ENCODE data around the gene ERCC6. TPM values are rescaled to one million over a fixed set of nuclear protein-coding genes. Genes with fewer than 3 reads are reported as not detected.

The ERCC6 gene
- 10 to 100 TPM; 16.0 to 34.0 (median 22.4) TPM for total RNA-seq

DNA sequence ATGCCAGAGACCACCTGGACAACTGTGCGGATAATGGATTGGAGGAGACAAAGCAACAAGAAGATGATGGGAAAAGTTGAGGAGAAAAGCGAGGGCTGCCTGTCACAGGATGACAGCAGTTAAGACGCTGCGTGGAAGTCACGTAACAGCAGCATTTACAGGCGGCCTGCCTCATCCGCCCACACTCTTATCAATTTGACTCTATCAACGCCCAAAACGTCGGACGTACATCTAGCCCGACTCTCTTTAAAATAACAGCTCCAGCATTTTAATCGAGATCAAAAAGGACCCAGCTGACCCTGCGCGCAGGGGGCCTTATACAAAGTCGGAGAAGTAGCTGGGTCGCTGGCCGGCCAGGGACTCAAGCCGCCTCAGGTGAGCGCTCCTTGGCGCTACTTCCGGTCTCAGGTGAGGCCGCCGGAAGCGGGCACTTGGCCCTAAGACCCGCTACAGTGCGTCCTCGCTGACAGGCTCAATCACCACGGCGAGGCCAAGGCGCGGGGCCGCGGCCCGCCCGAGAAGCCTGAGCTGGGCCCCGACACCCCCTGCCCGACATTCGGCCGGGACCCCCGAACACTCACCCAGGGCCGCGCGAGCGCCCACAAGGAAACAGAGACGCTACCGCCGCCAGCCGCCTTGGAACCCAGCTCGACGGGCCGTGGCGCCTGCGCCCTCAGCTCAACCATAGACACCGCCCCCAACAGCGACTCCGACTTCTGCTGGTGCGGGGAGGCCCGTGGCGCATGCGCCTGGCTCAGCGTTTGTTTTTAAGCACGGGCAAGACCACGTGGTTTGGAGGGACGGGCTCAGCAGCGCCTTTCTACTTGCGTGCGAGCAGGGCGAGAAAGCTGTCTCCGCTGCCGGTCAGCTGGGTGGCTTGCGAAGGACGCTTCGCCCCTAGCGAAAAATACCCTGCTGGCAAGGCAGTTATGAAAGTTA, at the start of gene ERCC6:
TSS of gene ERCC6 (minus strand) at position 741 of the 939 bp plus-strand sequence.
- TF ChIP-seq, protein P1, sequence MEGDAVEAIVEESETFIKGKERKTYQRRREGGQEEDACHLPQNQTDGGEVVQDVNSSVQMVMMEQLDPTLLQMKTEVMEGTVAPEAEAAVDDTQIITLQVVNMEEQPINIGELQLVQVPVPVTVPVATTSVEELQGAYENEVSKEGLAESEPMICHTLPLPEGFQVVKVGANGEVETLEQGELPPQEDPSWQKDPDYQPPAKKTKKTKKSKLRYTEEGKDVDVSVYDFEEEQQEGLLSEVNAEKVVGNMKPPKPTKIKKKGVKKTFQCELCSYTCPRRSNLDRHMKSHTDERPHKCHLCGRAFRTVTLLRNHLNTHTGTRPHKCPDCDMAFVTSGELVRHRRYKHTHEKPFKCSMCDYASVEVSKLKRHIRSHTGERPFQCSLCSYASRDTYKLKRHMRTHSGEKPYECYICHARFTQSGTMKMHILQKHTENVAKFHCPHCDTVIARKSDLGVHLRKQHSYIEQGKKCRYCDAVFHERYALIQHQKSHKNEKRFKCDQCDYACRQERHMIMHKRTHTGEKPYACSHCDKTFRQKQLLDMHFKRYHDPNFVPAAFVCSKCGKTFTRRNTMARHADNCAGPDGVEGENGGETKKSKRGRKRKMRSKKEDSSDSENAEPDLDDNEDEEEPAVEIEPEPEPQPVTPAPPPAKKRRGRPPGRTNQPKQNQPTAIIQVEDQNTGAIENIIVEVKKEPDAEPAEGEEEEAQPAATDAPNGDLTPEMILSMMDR (IDR thresholded peaks at IDR 0.05), result peak in 1 of 5 experiments; percentile 20
- TF ChIP-seq EP300 (IDR thresholded peaks at IDR 0.05; ENCODE audit: low read depth) (no peak), POLR2A (IDR thresholded peaks at IDR 0.05) (peak; percentile 84), POLR2AphosphoS5 (IDR thresholded peaks at IDR 0.05) (peak; percentile 56 to 85 (median 81))
- H3K27me3 ChIP-seq, result peaks cover 4% of the 10 kb centered on the region
- 2 to 16% methylated on average over 5 to 54 of the region's 75 CpGs for WGBS, 2 donors (ENCODE audit: low coverage in 1 of 2)
- H3K36me3 ChIP-seq, result no peaks in the 10 kb centered on the region
- intact Hi-C loops (cut with DNase I; ENCODE audit: low total_unique reads) (no loop called here), in situ Hi-C loops (cut with MboI; ENCODE audit: low pct_ligation_motif_present in 1 of 4, low pct_unique_long_range_greater_than_20kb in 1 of 4, low sequenced_read_pairs in 3 of 4) (loop anchor here in 1 of 4 donors (25.0 kb wide), 1 partner anchor 1074 kb away; the partner anchor contains the start of gene SGMS1)
- DNase-seq, result peak; percentile 98
- no peaks in the 10 kb centered on the region for H3K9me3 ChIP-seq
- peak within 1 kb of the TSS; percentile 64 to 82 (median 72) for H3K4me3 ChIP-seq
- peaks cover 7 to 24% (median 14%) of the 10 kb centered on the region in 4 donors for H3K4me1 ChIP-seq
- H3K27ac ChIP-seq, result peak within 1 kb of the TSS; percentile 85 to 94 (median 92)

DNA sequence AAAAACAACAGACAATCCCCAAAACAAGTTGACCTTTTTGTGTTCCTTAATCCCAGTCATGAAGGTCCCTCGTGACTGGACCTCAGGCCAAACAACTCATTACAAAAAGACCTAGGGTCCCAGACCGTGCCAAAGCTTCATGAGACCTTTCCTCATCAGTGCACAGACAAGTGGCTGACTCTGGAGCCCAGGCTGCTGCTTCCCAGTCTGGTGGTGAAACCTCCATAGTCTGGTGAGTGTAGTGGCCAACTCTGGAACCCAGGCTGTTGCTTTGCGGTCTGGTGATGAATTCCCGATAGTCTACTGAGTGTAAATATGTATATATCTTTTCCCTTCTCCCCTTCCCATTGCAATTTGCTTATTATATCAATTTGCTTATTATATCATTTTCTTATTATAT, 49.1 kb upstream of the ERCC6 start:
- H3K4me3 ChIP-seq, result no peak overlapping the region
- no peaks in the 10 kb centered on the region for H3K4me1 ChIP-seq
- WGBS, 2 donors (ENCODE audit: low coverage in 1 of 2), result 72 to 88% methylated on average over 3 to 4 of the region's 4 CpGs
- no peak for DNase-seq
- no peak for TF ChIP-seq POLR2A (IDR thresholded peaks at IDR 0.05)
- no peak for TF ChIP-seq EP300 (IDR thresholded peaks at IDR 0.05; ENCODE audit: low read depth)
- no peak for TF ChIP-seq POLR2AphosphoS5 (IDR thresholded peaks at IDR 0.05)
- TF ChIP-seq, protein P1 (IDR thresholded peaks at IDR 0.05), result no peak
- in situ Hi-C loops (cut with MboI; ENCODE audit: low pct_ligation_motif_present in 1 of 4, low pct_unique_long_range_greater_than_20kb in 1 of 4, low sequenced_read_pairs in 3 of 4) (loop anchor here in 2 of 4 donors (25.0 kb wide), 1 partner anchor 624 kb away; no protein-coding TSS in a partner anchor), intact Hi-C loops (cut with DNase I; ENCODE audit: low total_unique reads) (no loop called here)
- peaks cover 9% of the 10 kb centered on the region for H3K27me3 ChIP-seq
- no peaks in the 10 kb centered on the region for H3K9me3 ChIP-seq
- H3K36me3 ChIP-seq, result no peaks in the 10 kb centered on the region
- no peak overlapping the region for H3K27ac ChIP-seq

- Histone ChIP-seq H3K36me3 (no peaks in the 10 kb centered on the region), H3K4me1 (no peaks in the 10 kb centered on the region), H3K27me3 (peaks cover 4% of the 10 kb centered on the region), H3K4me3 (no peak overlapping the region), H3K27ac (no peak overlapping the region), H3K9me3 (no peaks in the 10 kb centered on the region)
- intact Hi-C loops (cut with DNase I; ENCODE audit: low total_unique reads), result no loop called here
- in situ Hi-C loops (cut with MboI; ENCODE audit: low pct_ligation_motif_present in 1 of 4, low pct_unique_long_range_greater_than_20kb in 1 of 4, low sequenced_read_pairs in 3 of 4), result loop anchor here in 2 of 4 donors (25.0 kb wide), 1 partner anchor 627 kb away; no protein-coding TSS in a partner anchor
- no peak for DNase-seq
- TF ChIP-seq POLR2A (IDR thresholded peaks at IDR 0.05) (no peak), POLR2AphosphoS5 (IDR thresholded peaks at IDR 0.05) (no peak)
Measured at GRCh38 chr10:49585387-49585786, 46.5 kb upstream of the ERCC6 start.

DNA sequence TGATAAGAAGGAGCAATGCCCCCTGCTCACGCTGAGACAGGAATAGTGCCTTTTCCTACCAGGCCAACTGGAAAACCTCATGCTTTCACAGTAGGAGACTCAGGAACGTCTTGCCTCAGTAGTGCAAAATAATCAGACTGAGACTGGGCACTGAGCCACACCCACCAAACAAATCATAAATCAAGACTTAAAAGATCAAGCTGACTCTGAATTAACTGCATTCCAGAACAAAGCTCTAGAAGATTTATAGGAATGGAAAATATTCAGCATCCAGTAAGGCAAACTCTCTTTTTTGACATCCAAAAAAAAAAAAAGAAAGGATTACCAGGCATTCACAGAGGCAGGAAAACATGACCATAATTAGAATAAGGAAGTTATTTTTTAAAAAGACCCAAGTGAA, 40.7 kb upstream of the ERCC6 start:
- Histone ChIP-seq H3K27ac (no peak overlapping the region), H3K27me3 (no peaks in the 10 kb centered on the region), H3K36me3 (no peaks in the 10 kb centered on the region), H3K9me3 (no peaks in the 10 kb centered on the region), H3K4me1 (no peaks in the 10 kb centered on the region), H3K4me3 (no peak overlapping the region)
- TF ChIP-seq POLR2AphosphoS5 (IDR thresholded peaks at IDR 0.05) (peak in 1 of 3 donors; percentile 20), POLR2A (IDR thresholded peaks at IDR 0.05) (no peak)
- DNase-seq, result no peak
- intact Hi-C loops (cut with DNase I; ENCODE audit: low total_unique reads), result no loop called here
- in situ Hi-C loops (cut with MboI; ENCODE audit: low pct_ligation_motif_present in 1 of 4, low pct_unique_long_range_greater_than_20kb in 1 of 4, low sequenced_read_pairs in 3 of 4), result loop anchor here in 2 of 4 donors (25.0 kb wide), 1 partner anchor 633 kb away; no protein-coding TSS in a partner anchor
- WGBS, 2 donors (ENCODE audit: low coverage in 1 of 2), result 36% methylated on average over 2 of the region's 2 CpGs; no CpG with 5 or more reads in 1 of the 2 donors

DNA sequence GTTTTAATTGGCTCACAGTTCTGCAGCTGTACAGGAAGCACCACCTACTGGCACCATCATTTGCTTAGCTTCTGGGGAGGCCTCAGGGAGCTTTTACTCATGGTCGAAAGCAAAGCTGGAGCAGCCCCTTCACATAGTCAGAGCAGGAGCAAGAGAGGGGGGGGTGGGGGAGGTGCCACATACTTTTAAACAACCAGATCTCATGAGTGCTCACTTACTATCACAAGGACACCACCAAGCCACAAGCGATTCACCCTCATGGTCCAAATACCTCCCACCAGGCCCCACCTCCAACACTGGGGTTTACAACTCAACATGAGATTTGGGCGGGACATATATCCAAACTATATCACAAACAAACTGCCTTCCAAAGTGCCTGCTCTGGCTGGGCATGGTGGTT, 39.5 kb upstream of the ERCC6 start:
- in situ Hi-C loops (cut with MboI; ENCODE audit: low pct_ligation_motif_present in 1 of 4, low pct_unique_long_range_greater_than_20kb in 1 of 4, low sequenced_read_pairs in 3 of 4), result loop anchor here in 2 of 4 donors (25.0 kb wide), 1 partner anchor 634 kb away; no protein-coding TSS in a partner anchor
- no peak for TF ChIP-seq EP300 (IDR thresholded peaks at IDR 0.05; ENCODE audit: low read depth)
- TF ChIP-seq, protein P1 (IDR thresholded peaks at IDR 0.05), result no peak
- no peak for TF ChIP-seq POLR2A (IDR thresholded peaks at IDR 0.05)
- TF ChIP-seq POLR2AphosphoS5 (IDR thresholded peaks at IDR 0.05), result no peak
- no peaks in the 10 kb centered on the region for H3K27me3 ChIP-seq
- no peaks in the 10 kb centered on the region for H3K36me3 ChIP-seq
- H3K27ac ChIP-seq, result no peak overlapping the region
- H3K4me1 ChIP-seq, result no peaks in the 10 kb centered on the region
- 90% methylated on average over 3 of the region's 3 CpGs; no CpG with 5 or more reads in 1 of the 2 donors for WGBS, 2 donors (ENCODE audit: low coverage in 1 of 2)
- H3K9me3 ChIP-seq, result no peaks in the 10 kb centered on the region
- no peak overlapping the region for H3K4me3 ChIP-seq
- DNase-seq, result no peak
- intact Hi-C loops (cut with DNase I; ENCODE audit: low total_unique reads), result no loop called here

All from transverse colon (tissue), 4 donors.